ENCODE results near the gene TXNDC16.
"Not testable (repeated sequence)": the region's sequence is repeated elsewhere in the genome, so short reads cannot be mapped to it uniquely, and the experiment has no call there.

Gene TXNDC16, protein sequence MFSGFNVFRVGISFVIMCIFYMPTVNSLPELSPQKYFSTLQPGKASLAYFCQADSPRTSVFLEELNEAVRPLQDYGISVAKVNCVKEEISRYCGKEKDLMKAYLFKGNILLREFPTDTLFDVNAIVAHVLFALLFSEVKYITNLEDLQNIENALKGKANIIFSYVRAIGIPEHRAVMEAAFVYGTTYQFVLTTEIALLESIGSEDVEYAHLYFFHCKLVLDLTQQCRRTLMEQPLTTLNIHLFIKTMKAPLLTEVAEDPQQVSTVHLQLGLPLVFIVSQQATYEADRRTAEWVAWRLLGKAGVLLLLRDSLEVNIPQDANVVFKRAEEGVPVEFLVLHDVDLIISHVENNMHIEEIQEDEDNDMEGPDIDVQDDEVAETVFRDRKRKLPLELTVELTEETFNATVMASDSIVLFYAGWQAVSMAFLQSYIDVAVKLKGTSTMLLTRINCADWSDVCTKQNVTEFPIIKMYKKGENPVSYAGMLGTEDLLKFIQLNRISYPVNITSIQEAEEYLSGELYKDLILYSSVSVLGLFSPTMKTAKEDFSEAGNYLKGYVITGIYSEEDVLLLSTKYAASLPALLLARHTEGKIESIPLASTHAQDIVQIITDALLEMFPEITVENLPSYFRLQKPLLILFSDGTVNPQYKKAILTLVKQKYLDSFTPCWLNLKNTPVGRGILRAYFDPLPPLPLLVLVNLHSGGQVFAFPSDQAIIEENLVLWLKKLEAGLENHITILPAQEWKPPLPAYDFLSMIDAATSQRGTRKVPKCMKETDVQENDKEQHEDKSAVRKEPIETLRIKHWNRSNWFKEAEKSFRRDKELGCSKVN

GRCh38 chr14:52552063-52552988 lies at the start of gene TXNDC16, which contains the start of gene GPR137C:
TXNDC16 (minus strand) TSS chr14:52552505; CDS start chr14:52543557, 8,948 bp downstream.
GPR137C (plus strand) TSS chr14:52552836; CDS start chr14:52553148, 312 bp downstream.
- peak; percentile 99 for DNase-seq (ENCODE audit: low spot score)

GRCh38 chr14:52599974-52600373 lies 47.7 kb upstream of the TXNDC16 start:
- DNase-seq (ENCODE audit: low spot score), result no peak

GRCh38 chr14:52598568-52598967 lies 46.3 kb upstream of the TXNDC16 start:
- no peak for DNase-seq (ENCODE audit: low spot score)

- no peak for DNase-seq (ENCODE audit: low spot score)
These were observed 44.6 kb upstream of the TXNDC16 start for GRCh38 chr14:52596861-52597260.

GRCh38 chr14:52596320-52596719 lies 44.0 kb upstream of the TXNDC16 start:
- no peak for DNase-seq (ENCODE audit: low spot score)

- DNase-seq (ENCODE audit: low spot score), result no peak
These were observed 38.0 kb upstream of the TXNDC16 start for GRCh38 chr14:52590318-52590717.

DNA sequence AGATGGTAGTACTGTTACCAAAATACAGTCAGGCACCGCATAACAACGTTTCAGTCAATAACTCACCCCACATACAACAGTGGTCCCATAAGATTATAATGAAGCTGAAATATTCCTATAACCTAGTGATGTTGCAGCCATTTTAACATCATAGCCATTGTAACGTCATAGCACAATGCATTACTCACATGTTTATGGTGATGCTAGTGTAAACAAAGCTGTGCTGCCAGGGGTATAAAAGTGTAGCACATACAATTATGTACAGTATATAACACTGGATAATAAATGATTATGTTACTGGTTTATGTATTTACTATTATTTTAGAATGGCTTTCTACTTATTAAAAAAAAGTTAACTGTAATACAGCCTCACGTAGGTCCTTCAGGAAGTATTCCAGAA lies 37.3 kb upstream of the TXNDC16 start:
- no peak for DNase-seq (ENCODE audit: low spot score)

DNA sequence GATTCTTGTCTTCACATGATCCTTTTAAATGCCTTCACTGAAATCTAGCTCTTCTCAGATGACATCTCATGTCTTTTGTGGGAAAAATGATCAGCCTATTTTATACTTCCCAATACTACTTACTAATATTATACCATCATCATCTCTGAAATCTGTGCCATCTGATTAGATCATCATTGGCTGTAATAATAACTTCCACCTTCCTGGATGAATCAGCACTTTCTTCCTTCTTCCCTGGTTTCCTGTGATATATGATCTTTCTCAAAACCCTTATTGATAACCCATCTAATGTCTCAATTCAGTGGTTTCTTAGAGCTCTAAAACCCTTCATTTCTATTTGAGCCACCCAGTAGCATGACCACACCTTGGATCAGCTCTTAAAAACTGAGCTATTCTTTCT lies 31.2 kb upstream of the TXNDC16 start:
- no peak for DNase-seq (ENCODE audit: low spot score)

- no peak for DNase-seq (ENCODE audit: low spot score)
These were observed 23.6 kb upstream of the TXNDC16 start for GRCh38 chr14:52575858-52576257.

DNA sequence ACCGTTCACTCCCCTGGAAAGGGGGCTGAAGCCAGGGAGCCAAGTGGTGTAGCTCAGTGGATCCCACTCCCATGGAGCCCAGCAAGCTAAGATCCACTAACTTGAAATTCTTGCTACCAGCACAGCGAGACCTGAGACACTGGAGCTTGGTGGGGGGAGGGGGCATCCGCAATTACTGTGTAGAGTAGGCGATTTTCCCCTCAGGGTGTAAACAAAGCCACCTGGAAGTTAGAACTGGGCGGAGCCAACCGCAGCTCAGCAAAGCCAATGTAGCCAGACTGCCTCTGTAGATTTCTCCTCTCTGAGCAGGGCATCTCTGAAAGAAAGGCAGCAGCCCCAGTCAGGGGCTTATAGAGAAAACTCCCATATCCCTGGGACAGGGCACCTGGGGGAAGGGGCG lies 16.1 kb upstream of the TXNDC16 start:
- not testable (repeated sequence) for DNase-seq (ENCODE audit: low spot score)

DNA sequence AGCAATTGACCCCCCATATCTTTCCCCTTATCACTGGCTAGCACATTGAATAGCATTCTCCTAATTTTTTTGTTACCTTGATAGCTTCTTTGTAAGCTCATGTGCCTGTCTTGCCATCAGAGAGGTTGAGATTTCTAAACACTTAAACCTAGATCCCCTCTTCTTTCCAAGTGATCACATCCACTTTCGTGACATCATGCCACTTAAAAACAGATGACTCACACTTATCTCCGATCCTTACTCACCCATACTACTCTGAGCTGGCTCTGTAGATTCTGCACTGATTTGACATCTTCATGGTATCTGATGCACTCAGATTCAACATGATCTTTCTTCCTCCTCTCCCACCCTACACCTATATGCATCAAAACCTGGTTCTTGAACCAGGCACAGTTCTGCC lies 10.8 kb upstream of the TXNDC16 start:
- DNase-seq (ENCODE audit: low spot score), result no peak

- no peak for DNase-seq (ENCODE audit: low spot score)
These were observed 6.4 kb upstream of the TXNDC16 start for GRCh38 chr14:52558688-52559087.

GRCh38 chr14:52553671-52554575 lies 1.6 kb upstream of the TXNDC16 start:
- DNase-seq (ENCODE audit: low spot score), result peak; percentile 84

DNA sequence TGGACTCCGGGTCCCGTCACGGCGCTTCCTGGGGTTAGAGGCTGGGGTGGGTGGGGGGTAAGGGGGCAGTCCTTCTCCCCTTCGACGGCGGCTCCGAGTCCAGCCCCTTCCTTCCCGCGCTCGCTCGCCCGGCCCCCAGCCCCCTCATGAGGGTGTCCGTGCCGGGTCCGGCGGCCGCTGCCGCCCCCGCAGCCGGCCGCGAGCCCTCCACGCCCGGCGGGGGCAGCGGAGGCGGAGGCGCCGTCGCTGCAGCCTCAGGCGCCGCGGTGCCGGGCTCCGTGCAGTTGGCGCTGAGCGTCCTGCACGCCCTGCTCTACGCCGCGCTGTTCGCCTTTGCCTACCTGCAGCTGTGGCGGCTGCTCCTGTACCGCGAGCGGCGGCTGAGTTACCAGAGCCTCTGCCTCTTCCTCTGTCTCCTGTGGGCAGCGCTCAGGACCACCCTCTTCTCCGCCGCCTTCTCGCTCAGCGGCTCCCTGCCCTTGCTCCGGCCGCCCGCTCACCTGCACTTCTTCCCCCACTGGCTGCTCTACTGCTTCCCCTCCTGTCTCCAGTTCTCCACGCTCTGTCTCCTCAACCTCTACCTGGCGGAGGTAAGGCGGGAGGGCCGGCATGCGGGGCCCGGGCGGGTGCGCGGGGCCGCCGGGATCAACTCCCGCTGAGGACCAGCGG lies 831 bp upstream of the TXNDC16 start:
- peak; percentile 12 for DNase-seq (ENCODE audit: low spot score)

GRCh38 chr14:52551696-52552062 lies 626 bp downstream of the TXNDC16 start:
- DNase-seq (ENCODE audit: low spot score), result peak; percentile 6

- DNase-seq (ENCODE audit: low spot score), result no peak
These were observed 1.1 kb downstream of the TXNDC16 start for GRCh38 chr14:52551205-52551604.

DNA sequence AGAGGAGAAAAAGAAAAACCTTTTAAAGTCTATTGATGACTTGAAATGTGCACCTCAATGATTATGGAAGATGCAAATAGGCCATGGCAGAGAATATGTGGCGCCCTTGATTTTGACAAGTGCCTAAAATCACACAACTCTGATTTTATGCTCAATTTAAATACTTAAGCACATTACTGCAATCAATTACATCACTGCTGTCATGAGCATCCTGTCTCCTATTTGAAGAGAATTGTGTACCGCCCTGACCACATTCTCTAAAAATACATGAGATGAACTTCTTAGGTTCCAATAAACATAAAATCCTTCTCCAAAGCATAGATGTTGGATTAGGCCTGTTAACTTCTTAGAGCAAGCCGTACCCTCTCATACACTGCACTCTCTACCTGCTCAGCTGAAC lies 1.6 kb downstream of the TXNDC16 start:
- no peak for DNase-seq (ENCODE audit: low spot score)

GRCh38 chr14:52547526-52547925 lies 4.8 kb downstream of the TXNDC16 start:
- no peak for DNase-seq (ENCODE audit: low spot score)

- DNase-seq (ENCODE audit: low spot score), result no peak
These were observed 5.3 kb downstream of the TXNDC16 start for GRCh38 chr14:52547027-52547426.

GRCh38 chr14:52546318-52546670 lies 6.0 kb downstream of the TXNDC16 start:
- DNase-seq (ENCODE audit: low spot score), result no peak
